AG09309 (cell line): ENCODE data around the gene CTTNBP2.

Source experiments
- DNase-seq: peaks from one replicate; pipeline ENCODE4 v3.0.0-alpha.2; 2010; ENCODE audit warnings: low read depth
- H3K4me3 ChIP-seq: 2 replicates; pipeline ENCODE4 v1.5.1; 2011; ENCODE audit warnings: mild to moderate bottlenecking, low read depth, low read length, moderate library complexity; ENCODE audit not compliant: control insufficient read depth
- TF ChIP-seq, protein P1 (sequence below): IDR thresholded peaks from 2 replicates; pipeline ENCODE4 v1.5.1; 2011; ENCODE audit warnings: mild to moderate bottlenecking, low read depth, low read length, inconsistent platforms; ENCODE audit not compliant: insufficient read depth, control insufficient read depth; ENCODE audit errors: missing control alignments

CTTNBP2 gene

DNA sequence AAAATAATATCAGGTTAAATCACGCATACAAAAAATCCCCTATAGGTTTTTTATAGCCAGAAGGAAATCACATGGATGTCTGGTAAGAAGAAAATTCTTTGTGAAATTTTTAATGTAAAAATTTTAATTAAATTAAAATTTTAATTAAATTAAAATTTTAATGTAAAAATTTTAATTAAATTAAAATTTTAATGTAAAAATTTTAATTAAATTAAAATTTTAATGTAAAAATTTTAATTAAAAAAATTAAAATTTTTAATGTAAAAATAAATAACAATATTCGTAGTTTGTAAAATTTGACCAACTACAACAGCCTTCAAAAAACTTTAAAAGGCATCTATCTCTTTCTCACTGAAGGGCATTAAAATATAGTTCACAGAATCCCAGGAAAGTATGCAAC lies 61.5 kb downstream of the CTTNBP2 start:
- H3K4me3 ChIP-seq = no peak overlapping the region
- no peak for DNase-seq
- TF ChIP-seq, protein P1, sequence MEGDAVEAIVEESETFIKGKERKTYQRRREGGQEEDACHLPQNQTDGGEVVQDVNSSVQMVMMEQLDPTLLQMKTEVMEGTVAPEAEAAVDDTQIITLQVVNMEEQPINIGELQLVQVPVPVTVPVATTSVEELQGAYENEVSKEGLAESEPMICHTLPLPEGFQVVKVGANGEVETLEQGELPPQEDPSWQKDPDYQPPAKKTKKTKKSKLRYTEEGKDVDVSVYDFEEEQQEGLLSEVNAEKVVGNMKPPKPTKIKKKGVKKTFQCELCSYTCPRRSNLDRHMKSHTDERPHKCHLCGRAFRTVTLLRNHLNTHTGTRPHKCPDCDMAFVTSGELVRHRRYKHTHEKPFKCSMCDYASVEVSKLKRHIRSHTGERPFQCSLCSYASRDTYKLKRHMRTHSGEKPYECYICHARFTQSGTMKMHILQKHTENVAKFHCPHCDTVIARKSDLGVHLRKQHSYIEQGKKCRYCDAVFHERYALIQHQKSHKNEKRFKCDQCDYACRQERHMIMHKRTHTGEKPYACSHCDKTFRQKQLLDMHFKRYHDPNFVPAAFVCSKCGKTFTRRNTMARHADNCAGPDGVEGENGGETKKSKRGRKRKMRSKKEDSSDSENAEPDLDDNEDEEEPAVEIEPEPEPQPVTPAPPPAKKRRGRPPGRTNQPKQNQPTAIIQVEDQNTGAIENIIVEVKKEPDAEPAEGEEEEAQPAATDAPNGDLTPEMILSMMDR = no peak

DNA sequence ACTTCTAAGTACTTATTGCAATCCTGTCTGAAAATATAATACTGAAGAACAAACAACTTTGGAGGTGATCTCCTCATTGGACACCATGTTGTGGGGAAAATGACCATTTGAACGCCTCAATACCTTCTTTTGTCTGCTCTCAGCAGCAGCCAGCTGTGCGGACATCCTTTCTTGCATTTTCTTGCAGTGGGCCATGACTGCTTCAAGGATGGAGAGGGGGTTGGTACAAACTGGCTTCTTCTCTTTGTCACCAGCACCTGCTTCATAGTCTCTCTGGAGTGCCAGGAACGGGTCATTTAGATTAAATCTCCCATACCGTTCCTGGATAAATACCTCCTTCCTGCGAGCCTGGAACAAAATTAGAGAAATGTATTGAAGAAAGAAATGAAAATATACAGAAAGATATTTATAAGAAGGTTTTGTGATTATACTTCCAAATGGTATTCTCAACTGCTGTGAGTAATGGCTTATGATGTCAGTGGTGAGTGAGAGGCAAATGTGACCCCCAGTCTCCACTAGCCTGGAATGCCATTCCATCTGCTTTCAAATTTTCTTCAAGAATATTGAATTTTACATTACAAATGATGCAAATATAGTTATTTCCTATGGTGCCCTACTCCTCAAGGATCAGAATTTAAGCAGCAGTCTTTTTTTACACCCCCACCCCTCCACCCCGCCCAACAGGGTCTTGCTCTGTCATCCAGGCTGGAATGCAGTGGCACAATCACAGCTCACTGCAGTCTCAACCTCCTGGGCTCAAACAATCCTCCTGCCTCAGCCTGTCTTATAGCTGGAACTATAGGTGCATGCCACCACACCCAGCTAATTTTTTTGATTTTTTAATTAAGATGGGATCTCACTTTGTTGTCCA lies 62.4 kb downstream of the CTTNBP2 start:
- TF ChIP-seq, protein P1 = no peak
- DNase-seq = no peak
- no peak overlapping the region for H3K4me3 ChIP-seq

DNA sequence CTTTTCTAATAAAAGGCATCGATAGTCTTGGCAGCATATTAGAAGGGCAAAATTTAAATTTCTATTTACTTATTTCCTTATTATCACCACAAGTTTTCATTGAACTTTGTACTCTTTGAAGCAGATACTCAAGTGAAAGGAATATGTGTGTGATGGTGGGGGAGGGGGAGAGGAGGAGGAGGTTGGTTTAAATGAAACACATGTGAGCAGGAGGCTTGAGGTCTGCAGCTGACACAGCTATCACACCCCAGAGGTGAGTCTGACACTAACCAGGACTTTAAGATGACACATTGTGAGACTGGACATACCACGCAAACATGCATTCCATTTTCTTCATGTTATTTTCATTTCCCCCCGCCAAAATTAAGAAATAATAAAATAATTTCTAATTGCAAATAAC lies 63.3 kb downstream of the CTTNBP2 start:
- H3K4me3 ChIP-seq = no peak overlapping the region
- TF ChIP-seq, protein P1 = no peak
- DNase-seq = no peak

DNA sequence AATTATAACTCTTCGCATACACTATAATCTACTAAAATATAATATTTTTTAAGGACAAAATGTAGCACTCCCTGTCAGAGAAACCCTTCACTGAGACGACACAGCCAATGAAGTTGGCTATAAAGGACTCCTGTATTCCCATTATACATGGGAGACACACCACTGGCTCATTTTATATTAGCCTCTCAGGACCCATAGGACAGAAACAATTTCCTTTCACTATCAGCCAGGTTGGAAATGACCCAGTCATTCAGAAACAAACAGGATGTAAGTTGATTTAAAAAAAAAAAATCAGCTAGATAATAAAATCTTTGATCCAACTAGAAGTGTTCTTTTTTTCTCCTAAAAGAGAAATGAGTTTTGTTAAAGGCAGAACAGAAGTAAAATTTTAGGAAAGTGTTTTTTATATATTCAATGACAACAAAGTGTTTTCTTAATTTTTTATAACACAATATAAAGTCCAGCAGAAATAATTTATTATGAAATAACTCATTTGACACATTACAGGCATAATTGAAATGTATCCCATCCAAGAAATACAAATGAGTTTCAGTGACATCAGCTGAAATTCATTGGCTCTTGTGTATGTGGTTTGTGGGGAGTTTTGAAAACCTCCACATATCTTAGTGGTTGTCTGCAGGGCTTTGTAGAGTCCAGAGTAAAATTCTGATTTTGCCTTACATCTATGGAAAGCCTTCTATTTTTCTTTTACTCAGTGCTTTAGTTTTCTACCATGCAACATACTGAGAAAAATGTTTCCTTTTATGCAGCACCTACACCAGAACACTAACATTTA lies 64.1 kb downstream of the CTTNBP2 start:
- TF ChIP-seq, protein P1 = no peak
- no peak for DNase-seq
- no peak overlapping the region for H3K4me3 ChIP-seq

DNA sequence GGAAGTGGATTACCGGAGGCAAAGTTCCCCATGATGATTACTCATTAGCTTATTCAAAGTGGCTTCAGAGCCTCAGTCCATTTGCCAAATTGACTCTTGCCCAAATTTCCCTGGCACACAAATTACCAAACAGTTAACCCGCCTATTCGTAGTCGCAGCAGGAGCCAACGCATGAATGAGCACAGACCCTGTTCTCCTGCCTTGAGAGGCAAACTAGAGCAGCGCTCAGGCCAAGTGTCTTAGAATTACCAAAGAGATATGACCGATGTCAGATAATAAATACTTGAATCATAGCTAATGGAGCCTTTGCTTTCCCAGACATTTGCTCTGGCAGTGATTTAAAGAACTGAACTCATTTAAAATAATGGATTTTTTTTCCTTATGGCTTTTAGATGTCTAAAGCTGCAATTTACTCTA lies 64.9 kb downstream of the CTTNBP2 start:
- TF ChIP-seq, protein P1 = no peak
- no peak overlapping the region for H3K4me3 ChIP-seq
- no peak for DNase-seq

DNA sequence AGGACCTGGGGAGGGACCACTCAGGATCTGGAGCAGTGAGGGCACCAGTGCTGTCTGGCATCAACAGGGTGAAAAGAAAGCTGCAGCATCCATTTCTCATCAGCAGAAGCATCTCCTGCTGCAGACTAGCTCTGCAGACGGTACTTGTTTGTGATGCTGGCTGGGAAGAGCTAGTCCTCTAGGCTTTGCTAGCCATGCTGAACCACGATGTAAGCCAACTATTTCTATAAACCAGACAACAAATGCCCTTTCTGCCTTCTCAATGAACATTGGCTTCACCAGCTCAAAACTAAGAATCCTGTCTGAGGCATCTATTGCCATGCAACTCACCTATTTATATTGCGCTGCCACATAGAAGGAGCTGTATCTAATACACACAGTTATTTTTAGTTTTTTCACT lies 65.6 kb downstream of the CTTNBP2 start:
- no peak for DNase-seq
- no peak overlapping the region for H3K4me3 ChIP-seq
- TF ChIP-seq, protein P1 = no peak
